GM23338 (cell line): ENCODE results near the gene TMEM86A. TPM values are rescaled to one million over a fixed set of nuclear protein-coding genes. Genes with fewer than 3 reads are reported as not detected.

Experiments used
- ATAC-seq: fragments of 200-7000 bp; cut with Tn5 transposase; 3 replicates; pipeline ENCODE4 v1.9.1; 2020
- DNase-seq: peaks from one replicate; pipeline ENCODE4 v3.0.0-alpha.2; 2015; ENCODE audit warnings: low spot score
- H2AFZ ChIP-seq: fragments of 200-600 bp; sonication (generic); 2 replicates; pipeline ENCODE4 v1.8.0; 2016; ENCODE audit warnings: antibody characterized with exemption, mild to moderate bottlenecking, moderate library complexity
- H3F3A ChIP-seq: fragments of 200-600 bp; sonication (generic); replicated peaks from 2 replicates; pipeline ENCODE4 v1.8.0; 2017; ENCODE audit warnings: antibody characterized with exemption, mixed run types, low read depth
- H3K27ac ChIP-seq: fragments of 200-600 bp; sonication (generic); 2 replicates; pipeline ENCODE4 v1.6.1; 2016; ENCODE audit warnings: low read depth
- H3K27me3 ChIP-seq: fragments of 200-600 bp; sonication (generic); 2 replicates; pipeline ENCODE4 v1.8.0; 2016; ENCODE audit warnings: mild to moderate bottlenecking, mixed run types, moderate library complexity; ENCODE audit not compliant: insufficient read depth
- H3K36me3 ChIP-seq: fragments of 200-600 bp; sonication (generic); 2 replicates; pipeline ENCODE4 v1.8.0; 2016; ENCODE audit warnings: mild to moderate bottlenecking; ENCODE audit not compliant: insufficient read depth
- H3K4me1 ChIP-seq: fragments of 200-600 bp; sonication (generic); 2 replicates; pipeline ENCODE4 v1.8.0; 2016; ENCODE audit warnings: mild to moderate bottlenecking, moderate library complexity; ENCODE audit not compliant: insufficient read depth
- H3K4me2 ChIP-seq: fragments of 200-600 bp; sonication (generic); 2 replicates; pipeline ENCODE4 v1.7.1; 2017; ENCODE audit warnings: mixed run types
- H3K4me3 ChIP-seq: fragments of 200-600 bp; sonication (generic); 2 replicates; pipeline ENCODE4 v1.6.1; 2016; ENCODE audit warnings: mixed run types
- H3K79me2 ChIP-seq: fragments of 200-600 bp; sonication (generic); replicated peaks from 2 replicates; pipeline ENCODE4 v1.8.0; 2017; ENCODE audit warnings: mild to moderate bottlenecking; ENCODE audit not compliant: insufficient read depth
- H3K9me2 ChIP-seq: fragments of 200-600 bp; sonication (generic); 2 replicates; pipeline ENCODE4 v1.8.0; 2017; ENCODE audit not compliant: insufficient read depth
- H4K20me1 ChIP-seq: fragments of 200-600 bp; sonication (generic); replicated peaks from 2 replicates; pipeline ENCODE4 v1.8.0; 2017; ENCODE audit warnings: mild to moderate bottlenecking; ENCODE audit not compliant: insufficient read depth
- H3K27ac Mint-ChIP-seq: 2 replicates; pipeline ENCODE4 v1.8.0; 2020; ENCODE audit warnings: inconsistent platforms, mild to moderate bottlenecking, moderate library complexity, mixed read lengths
- H3K27me3 Mint-ChIP-seq: 3 replicates; pipeline ENCODE4 v1.8.0; 2022; ENCODE audit warnings: low read depth, mild to moderate bottlenecking, moderate library complexity, mixed read lengths, inconsistent platforms; ENCODE audit not compliant: insufficient read depth, poor library complexity
- H3K36me3 Mint-ChIP-seq: 3 replicates; pipeline ENCODE4 v1.8.0; 2021; ENCODE audit warnings: low read depth, mild to moderate bottlenecking, inconsistent platforms, moderate library complexity, mixed read lengths
- H3K4me1 Mint-ChIP-seq: 3 replicates; pipeline ENCODE4 v1.8.0; 2020; ENCODE audit warnings: mild to moderate bottlenecking, inconsistent platforms, mixed read lengths
- H3K4me3 Mint-ChIP-seq: 3 replicates; pipeline ENCODE4 v1.8.0; 2021; ENCODE audit warnings: moderate library complexity, mild to moderate bottlenecking, inconsistent platforms, mixed read lengths
- H3K9me3 Mint-ChIP-seq: 3 replicates; pipeline ENCODE4 v1.8.0; 2020; ENCODE audit warnings: moderate library complexity, mild to moderate bottlenecking, inconsistent platforms, mixed read lengths
- POLR2AphosphoS5 ChIP-seq: IDR thresholded peaks from 2 replicates; pipeline ENCODE4 v1.6.1; 2016; ENCODE audit warnings: antibody characterized with exemption, low read depth
- ZNF331 ChIP-seq: fragments of 250-450 bp; sonication (Bioruptor Pico); IDR thresholded peaks from 2 replicates; pipeline ENCODE4 v1.5.0; 2020; ENCODE audit warnings: low read depth, mild to moderate bottlenecking, moderate library complexity
- polyA plus RNA-seq: library from polyadenylated mRNA; unstranded; fragments of >200 nt; fragmentation: Nextera tagmentation; extraction: Ambion mirVana; gene quantifications from 2 replicates; pipeline ENCODE4 v1.2.1, GENCODE V29; 2016
- total RNA-seq: library from RNA; depleted of rRNA; stranded (reverse); fragments of >200 nt; shearing (Covaris generic); gene quantifications from 2 replicates; pipeline ENCODE4 v1.2.3, GENCODE V29; 2014
- TF ChIP-seq, protein P1 (sequence below), 2 experiments: fragments of 200-600 bp in 1 of 2; sonication (generic) in 1 of 2; conservative IDR thresholded peaks; 2 replicates each; pipeline versions ENCODE4 v1.5.1 to v1.6.1; 2016 to 2017; ENCODE audit warnings: antibody characterized with exemption in 2 of 2, low read depth in 2 of 2, mild to moderate bottlenecking in 2 of 2, moderate library complexity in 1 of 2
- TF ChIP-seq, protein P2 (sequence below): fragments of 250-450 bp; sonication (Bioruptor Pico); IDR thresholded peaks from 2 replicates; pipeline ENCODE4 v1.5.0; 2020; ENCODE audit warnings: mild to moderate bottlenecking, moderate library complexity
- TF ChIP-seq, protein P3 (sequence below): IDR thresholded peaks from 2 replicates; pipeline ENCODE4 v1.6.1; 2016; ENCODE audit warnings: antibody characterized with exemption

TMEM86A gene
- total and polyA plus RNA-seq, 2 experiments from 2014 or later: 0.45 to 0.91 TPM

DNA sequence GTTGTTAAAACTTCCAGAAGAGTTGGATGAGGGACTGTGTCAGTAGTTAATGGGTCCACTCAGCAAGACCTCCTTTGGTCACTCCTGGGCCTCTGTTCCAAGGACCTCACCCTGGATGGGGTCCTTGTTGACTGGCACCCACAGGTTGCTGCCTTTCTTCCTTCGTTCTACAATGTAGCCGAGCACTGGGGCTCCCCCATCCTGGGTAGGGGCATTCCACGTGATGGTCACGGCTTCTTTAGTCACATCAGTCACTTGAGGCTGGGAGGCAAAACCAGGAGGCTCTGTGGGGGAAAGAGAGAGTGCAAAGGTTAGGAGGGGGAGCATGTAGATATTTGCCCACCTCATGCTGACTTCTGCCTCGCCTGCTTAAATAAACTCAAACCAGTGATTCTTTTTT, 12.0 kb downstream of the TMEM86A start (continued):
- TF ChIP-seq, protein P1, sequence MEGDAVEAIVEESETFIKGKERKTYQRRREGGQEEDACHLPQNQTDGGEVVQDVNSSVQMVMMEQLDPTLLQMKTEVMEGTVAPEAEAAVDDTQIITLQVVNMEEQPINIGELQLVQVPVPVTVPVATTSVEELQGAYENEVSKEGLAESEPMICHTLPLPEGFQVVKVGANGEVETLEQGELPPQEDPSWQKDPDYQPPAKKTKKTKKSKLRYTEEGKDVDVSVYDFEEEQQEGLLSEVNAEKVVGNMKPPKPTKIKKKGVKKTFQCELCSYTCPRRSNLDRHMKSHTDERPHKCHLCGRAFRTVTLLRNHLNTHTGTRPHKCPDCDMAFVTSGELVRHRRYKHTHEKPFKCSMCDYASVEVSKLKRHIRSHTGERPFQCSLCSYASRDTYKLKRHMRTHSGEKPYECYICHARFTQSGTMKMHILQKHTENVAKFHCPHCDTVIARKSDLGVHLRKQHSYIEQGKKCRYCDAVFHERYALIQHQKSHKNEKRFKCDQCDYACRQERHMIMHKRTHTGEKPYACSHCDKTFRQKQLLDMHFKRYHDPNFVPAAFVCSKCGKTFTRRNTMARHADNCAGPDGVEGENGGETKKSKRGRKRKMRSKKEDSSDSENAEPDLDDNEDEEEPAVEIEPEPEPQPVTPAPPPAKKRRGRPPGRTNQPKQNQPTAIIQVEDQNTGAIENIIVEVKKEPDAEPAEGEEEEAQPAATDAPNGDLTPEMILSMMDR (conservative IDR thresholded peaks at IDR 0.05; ENCODE audit: low read depth in 2 of 2): no peak
- TF ChIP-seq, protein P2, sequence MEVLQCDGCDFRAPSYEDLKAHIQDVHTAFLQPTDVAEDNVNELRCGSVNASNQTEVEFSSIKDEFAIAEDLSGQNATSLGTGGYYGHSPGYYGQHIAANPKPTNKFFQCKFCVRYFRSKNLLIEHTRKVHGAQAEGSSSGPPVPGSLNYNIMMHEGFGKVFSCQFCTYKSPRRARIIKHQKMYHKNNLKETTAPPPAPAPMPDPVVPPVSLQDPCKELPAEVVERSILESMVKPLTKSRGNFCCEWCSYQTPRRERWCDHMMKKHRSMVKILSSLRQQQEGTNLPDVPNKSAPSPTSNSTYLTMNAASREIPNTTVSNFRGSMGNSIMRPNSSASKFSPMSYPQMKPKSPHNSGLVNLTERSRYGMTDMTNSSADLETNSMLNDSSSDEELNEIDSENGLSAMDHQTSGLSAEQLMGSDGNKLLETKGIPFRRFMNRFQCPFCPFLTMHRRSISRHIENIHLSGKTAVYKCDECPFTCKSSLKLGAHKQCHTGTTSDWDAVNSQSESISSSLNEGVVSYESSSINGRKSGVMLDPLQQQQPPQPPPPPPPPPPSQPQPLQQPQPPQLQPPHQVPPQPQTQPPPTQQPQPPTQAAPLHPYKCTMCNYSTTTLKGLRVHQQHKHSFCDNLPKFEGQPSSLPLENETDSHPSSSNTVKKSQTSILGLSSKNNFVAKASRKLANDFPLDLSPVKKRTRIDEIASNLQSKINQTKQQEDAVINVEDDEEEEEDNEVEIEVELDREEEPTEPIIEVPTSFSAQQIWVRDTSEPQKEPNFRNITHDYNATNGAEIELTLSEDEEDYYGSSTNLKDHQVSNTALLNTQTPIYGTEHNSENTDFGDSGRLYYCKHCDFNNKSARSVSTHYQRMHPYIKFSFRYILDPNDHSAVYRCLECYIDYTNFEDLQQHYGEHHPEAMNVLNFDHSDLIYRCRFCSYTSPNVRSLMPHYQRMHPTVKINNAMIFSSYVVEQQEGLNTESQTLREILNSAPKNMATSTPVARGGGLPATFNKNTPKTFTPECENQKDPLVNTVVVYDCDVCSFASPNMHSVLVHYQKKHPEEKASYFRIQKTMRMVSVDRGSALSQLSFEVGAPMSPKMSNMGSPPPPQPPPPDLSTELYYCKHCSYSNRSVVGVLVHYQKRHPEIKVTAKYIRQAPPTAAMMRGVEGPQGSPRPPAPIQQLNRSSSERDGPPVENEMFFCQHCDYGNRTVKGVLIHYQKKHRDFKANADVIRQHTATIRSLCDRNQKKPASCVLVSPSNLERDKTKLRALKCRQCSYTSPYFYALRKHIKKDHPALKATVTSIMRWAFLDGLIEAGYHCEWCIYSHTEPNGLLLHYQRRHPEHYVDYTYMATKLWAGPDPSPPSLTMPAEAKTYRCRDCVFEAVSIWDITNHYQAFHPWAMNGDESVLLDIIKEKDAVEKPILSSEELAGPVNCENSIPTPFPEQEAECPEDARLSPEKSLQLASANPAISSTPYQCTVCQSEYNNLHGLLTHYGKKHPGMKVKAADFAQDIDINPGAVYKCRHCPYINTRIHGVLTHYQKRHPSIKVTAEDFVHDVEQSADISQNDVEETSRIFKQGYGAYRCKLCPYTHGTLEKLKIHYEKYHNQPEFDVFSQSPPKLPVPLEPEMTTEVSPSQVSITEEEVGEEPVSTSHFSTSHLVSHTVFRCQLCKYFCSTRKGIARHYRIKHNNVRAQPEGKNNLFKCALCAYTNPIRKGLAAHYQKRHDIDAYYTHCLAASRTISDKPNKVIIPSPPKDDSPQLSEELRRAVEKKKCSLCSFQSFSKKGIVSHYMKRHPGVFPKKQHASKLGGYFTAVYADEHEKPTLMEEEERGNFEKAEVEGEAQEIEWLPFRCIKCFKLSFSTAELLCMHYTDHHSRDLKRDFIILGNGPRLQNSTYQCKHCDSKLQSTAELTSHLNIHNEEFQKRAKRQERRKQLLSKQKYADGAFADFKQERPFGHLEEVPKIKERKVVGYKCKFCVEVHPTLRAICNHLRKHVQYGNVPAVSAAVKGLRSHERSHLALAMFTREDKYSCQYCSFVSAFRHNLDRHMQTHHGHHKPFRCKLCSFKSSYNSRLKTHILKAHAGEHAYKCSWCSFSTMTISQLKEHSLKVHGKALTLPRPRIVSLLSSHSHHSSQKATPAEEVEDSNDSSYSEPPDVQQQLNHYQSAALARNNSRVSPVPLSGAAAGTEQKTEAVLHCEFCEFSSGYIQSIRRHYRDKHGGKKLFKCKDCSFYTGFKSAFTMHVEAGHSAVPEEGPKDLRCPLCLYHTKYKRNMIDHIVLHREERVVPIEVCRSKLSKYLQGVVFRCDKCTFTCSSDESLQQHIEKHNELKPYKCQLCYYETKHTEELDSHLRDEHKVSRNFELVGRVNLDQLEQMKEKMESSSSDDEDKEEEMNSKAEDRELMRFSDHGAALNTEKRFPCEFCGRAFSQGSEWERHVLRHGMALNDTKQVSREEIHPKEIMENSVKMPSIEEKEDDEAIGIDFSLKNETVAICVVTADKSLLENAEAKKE (CRISPR knock-in tag): no peak
- no peak for TF ChIP-seq ZNF331 (CRISPR knock-in tag)

DNA sequence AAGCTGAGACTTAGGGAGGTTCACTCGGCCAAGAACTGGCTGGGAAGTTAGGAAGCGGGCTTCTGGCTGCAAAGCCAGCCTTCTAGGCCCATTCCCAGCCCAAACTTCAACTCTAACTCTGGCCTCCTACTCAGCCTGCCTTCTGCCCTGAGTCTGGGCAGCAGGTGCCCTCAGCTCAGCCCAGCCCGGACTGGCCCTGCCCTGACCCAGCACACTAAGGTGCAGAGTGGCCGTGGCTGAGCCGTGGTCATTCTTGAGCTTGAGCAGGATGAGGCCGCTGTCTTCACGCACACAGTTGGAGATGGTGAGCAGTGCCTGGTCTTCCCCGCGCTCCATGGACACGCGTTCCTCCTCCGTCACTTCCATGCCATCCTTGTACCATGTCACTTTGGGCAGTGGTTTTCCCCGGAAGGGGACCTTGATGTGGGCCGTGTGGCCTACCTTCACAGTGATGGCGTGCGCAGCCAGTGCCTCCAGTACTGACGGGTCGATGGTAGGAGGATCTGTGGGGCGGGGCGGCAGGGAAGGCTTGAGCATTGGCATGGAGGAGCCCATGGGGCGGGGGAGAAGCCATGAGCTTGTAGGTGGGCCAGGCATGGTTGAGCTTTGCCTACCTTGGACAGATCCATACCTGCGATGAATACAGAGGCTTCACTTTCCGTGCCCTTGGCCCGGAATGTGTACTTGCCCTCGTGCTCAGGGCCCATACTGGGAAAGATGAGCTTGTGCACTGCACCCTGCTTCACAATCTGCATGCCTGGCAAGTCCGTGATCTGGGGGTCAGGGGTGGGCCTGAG, 15.3 kb downstream of the TMEM86A start:
- Histone ChIP-seq H3K4me3 (no peak overlapping the region), H3K27me3 (no peaks in the 10 kb centered on the region), H4K20me1 (no peaks in the 10 kb centered on the region), H3K9me2 (no peaks in the 10 kb centered on the region), H2AFZ (no peak overlapping the region), H3K27ac (no peak overlapping the region), H3F3A (no peaks in the 10 kb centered on the region), H3K4me2 (no peak overlapping the region), H3K36me3 (no peaks in the 10 kb centered on the region), H3K4me1 (no peaks in the 10 kb centered on the region), H3K79me2 (no peaks in the 10 kb centered on the region)
- Mint-ChIP-seq H3K4me1 (no peaks in the 10 kb centered on the region), H3K27me3 (peaks cover 2% of the 10 kb centered on the region), H3K36me3 (no peaks in the 10 kb centered on the region), H3K4me3 (no peak overlapping the region), H3K9me3 (no peaks in the 10 kb centered on the region), H3K27ac (no peak overlapping the region)
- no peak for DNase-seq
- no peak for ATAC-seq
- TF ChIP-seq, protein P2 (CRISPR knock-in tag): no peak
- no peak for TF ChIP-seq POLR2AphosphoS5
- TF ChIP-seq, protein P3, sequence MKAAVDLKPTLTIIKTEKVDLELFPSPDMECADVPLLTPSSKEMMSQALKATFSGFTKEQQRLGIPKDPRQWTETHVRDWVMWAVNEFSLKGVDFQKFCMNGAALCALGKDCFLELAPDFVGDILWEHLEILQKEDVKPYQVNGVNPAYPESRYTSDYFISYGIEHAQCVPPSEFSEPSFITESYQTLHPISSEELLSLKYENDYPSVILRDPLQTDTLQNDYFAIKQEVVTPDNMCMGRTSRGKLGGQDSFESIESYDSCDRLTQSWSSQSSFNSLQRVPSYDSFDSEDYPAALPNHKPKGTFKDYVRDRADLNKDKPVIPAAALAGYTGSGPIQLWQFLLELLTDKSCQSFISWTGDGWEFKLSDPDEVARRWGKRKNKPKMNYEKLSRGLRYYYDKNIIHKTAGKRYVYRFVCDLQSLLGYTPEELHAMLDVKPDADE: no peak
